HCT116 (cell line): Measurements from ENCODE around the gene ONECUT3. TPM values are rescaled to one million over a fixed set of nuclear protein-coding genes. Genes with fewer than 3 reads are reported as not detected.

ENCODE experiments used
- ATAC-seq: fragments of 200-7000 bp; cut with Tn5 transposase; 2 replicates; pipeline ENCODE4 v1.9.1; 2020; ENCODE audit warnings: mild to moderate bottlenecking, moderate library complexity
- BruUV-seq: library from RNA; stranded (reverse); fragments of 400-500 nt; replicated peaks from 2 replicates; lab custom pipeline; 2021; lab: Mats Ljungman, UMichigan
- CTCF ChIA-PET: fragments of 300-600 bp; sonication (Branson Sonifier 250); formaldehyde crosslinking; loops from one replicate; lab custom pipeline; 2021; ENCODE audit warnings: antibody characterized with exemption; lab: Charles Lee
- POLR2A ChIA-PET: fragments of 300-600, 350-600 bp; sonication (Branson Sonifier 250); formaldehyde crosslinking; loops from one replicate; lab custom pipeline; 2021; ENCODE audit warnings: antibody characterized with exemption; lab: Charles Lee
- RAD21 ChIA-PET, 2 experiments: fragments of 300-600 bp; sonication (Branson Sonifier 250); formaldehyde crosslinking; loops; one replicate each; lab custom pipeline; 2023; ENCODE audit warnings: low total read pairs in 2 of 2; ENCODE audit not compliant: uncharacterized antibody in 2 of 2, unreplicated experiment in 2 of 2, low non-redundant PET in 1 of 2; lab: Charles Lee
- DNase-seq: peaks from one replicate; pipeline ENCODE4 v3.0.0-alpha.2; 2010; ENCODE audit warnings: low read depth, low spot score
- H2AFZ ChIP-seq: fragments of 200-600 bp; shearing (Covaris generic), sonication (generic); 2 replicates; pipeline ENCODE4 v1.6.1; 2017; ENCODE audit warnings: low read depth, mixed run types, mixed read lengths, antibody characterized with exemption, low read length; ENCODE audit not compliant: poor library complexity, severe bottlenecking
- H3K27ac ChIP-seq: 2 replicates; pipeline ENCODE4 v1.5.1; 2012; ENCODE audit warnings: low read depth, low read length
- H3K27me3 ChIP-seq: fragments of 200-600 bp; sonication (generic); 2 replicates; pipeline ENCODE4 v1.6.1; 2016; ENCODE audit warnings: mixed run types, low read length, mixed read lengths; ENCODE audit not compliant: insufficient read depth
- H3K36me3 ChIP-seq, 2 experiments: fragments of 200-500 bp in 1 of 2; fragments of 200-600 bp in 1 of 2; sonication (Bioruptor generic) in 1 of 2; sonication (generic) in 1 of 2; 2 replicates each; pipeline versions ENCODE4 v1.5.1 to v1.6.1; 2014 to 2016; ENCODE audit warnings: low read length in 2 of 2, inconsistent platforms in 1 of 2, mixed read lengths in 1 of 2, mixed run types in 1 of 2; ENCODE audit not compliant: insufficient read depth in 2 of 2, control insufficient read depth in 1 of 2
- H3K4me1 ChIP-seq, 2 experiments: fragments of 200-600 bp in 1 of 2; sonication (generic) in 1 of 2; 2 replicates each; pipeline versions ENCODE4 v1.5.1 to v1.6.1; 2012 to 2017; ENCODE audit warnings: low read length in 2 of 2, inconsistent platforms in 1 of 2, mild to moderate bottlenecking in 1 of 2, mixed read lengths in 1 of 2, mixed run types in 1 of 2, moderate library complexity in 1 of 2; ENCODE audit not compliant: insufficient read depth in 2 of 2, control insufficient read depth in 1 of 2
- H3K4me2 ChIP-seq: fragments of 200-600 bp; sonication (generic); 2 replicates; pipeline ENCODE4 v1.6.1; 2017; ENCODE audit warnings: mixed run types, low read length, mixed read lengths
- H3K4me3 ChIP-seq, 2 experiments: fragments of 200-600 bp in 1 of 2; sonication (generic) in 1 of 2; replicated peaks in 1 of 2; 2 replicates each; pipeline ENCODE4 v1.5.1; 2011 to 2016; ENCODE audit warnings: low read length in 2 of 2, control low read depth in 1 of 2, low read depth in 1 of 2, mild to moderate bottlenecking in 1 of 2, mixed read lengths in 1 of 2, mixed run types in 1 of 2
- H3K79me2 ChIP-seq: fragments of 200-600 bp; sonication (generic); 2 replicates; pipeline ENCODE4 v1.6.1; 2017; ENCODE audit warnings: mild to moderate bottlenecking, mixed run types, low read length, moderate library complexity, mixed read lengths; ENCODE audit not compliant: insufficient read depth
- H3K9ac ChIP-seq: fragments of 200-600 bp; sonication (generic); 2 replicates; pipeline ENCODE4 v1.6.1; 2016; ENCODE audit warnings: low read length, mixed read lengths
- H3K9me2 ChIP-seq: fragments of 200-600 bp; sonication (generic), shearing (Covaris generic); 2 replicates; pipeline ENCODE4 v1.6.1; 2017; ENCODE audit warnings: mixed run types, mild to moderate bottlenecking, moderate library complexity; ENCODE audit not compliant: insufficient read depth
- H3K9me3 ChIP-seq, 2 experiments: fragments of 200-500 bp in 1 of 2; fragments of 200-600 bp in 1 of 2; sonication (Bioruptor generic) in 1 of 2; sonication (generic) in 1 of 2; 2 replicates each; pipeline ENCODE4 v1.6.1; 2014 to 2017; ENCODE audit warnings: low read length in 2 of 2, mixed read lengths in 2 of 2, inconsistent platforms in 1 of 2, low read depth in 1 of 2, mild to moderate bottlenecking in 1 of 2, mixed run types in 1 of 2, moderate library complexity in 1 of 2; ENCODE audit not compliant: control insufficient read depth in 1 of 2, insufficient read depth in 1 of 2
- H4K20me1 ChIP-seq: fragments of 200-600 bp; sonication (generic), shearing (Covaris generic); 2 replicates; pipeline ENCODE4 v1.6.1; 2017; ENCODE audit warnings: mixed run types, mild to moderate bottlenecking, moderate library complexity; ENCODE audit not compliant: insufficient read depth
- CBX3 ChIP-seq: IDR thresholded peaks from 2 replicates; pipeline ENCODE4 v1.6.1; 2012; ENCODE audit warnings: low read depth
- CEBPB ChIP-seq: IDR thresholded peaks from 2 replicates; pipeline ENCODE4 v1.6.1; 2012; ENCODE audit warnings: low read depth
- CTCF ChIP-seq, 3 experiments: fragments of 200-600 bp in 1 of 3; sonication (generic) in 1 of 3; IDR thresholded peaks in 2 of 3; conservative IDR thresholded peaks in 1 of 3; 2 replicates each; pipeline ENCODE4 v1.5.1; 2012 to 2017; ENCODE audit warnings: low read depth in 2 of 3, low read length in 2 of 3, antibody characterized with exemption in 1 of 3, borderline replicate concordance in 1 of 3, control low read depth in 1 of 3, mild to moderate bottlenecking in 1 of 3, mixed read lengths in 1 of 3, mixed run types in 1 of 3, moderate library complexity in 1 of 3; ENCODE audit not compliant: insufficient read depth in 1 of 3
- EGR1 ChIP-seq: IDR thresholded peaks from 2 replicates; pipeline ENCODE4 v1.6.1; 2012; ENCODE audit warnings: low read depth
- ELF1 ChIP-seq: IDR thresholded peaks from 2 replicates; pipeline ENCODE4 v1.6.1; 2012; ENCODE audit warnings: low read depth, borderline replicate concordance
- EZH2phosphoT487 ChIP-seq: fragments of 200-600 bp; IDR thresholded peaks from 2 replicates; pipeline ENCODE4 v1.6.1; 2018; ENCODE audit warnings: antibody characterized with exemption, borderline replicate concordance
- FOSL1 ChIP-seq: IDR thresholded peaks from 2 replicates; pipeline ENCODE4 v1.6.1; 2012; ENCODE audit warnings: low read depth
- JUND ChIP-seq: IDR thresholded peaks from 2 replicates; pipeline ENCODE4 v1.6.1; 2012
- MAX ChIP-seq: IDR thresholded peaks from 2 replicates; pipeline ENCODE4 v1.6.1; 2012
- POLR2A ChIP-seq: IDR thresholded peaks from 2 replicates; pipeline ENCODE4 v1.7.0; 2011; ENCODE audit warnings: borderline replicate concordance; ENCODE audit not compliant: insufficient read depth, insufficient read length; ENCODE audit errors: extremely low read depth
- POLR2AphosphoS5 ChIP-seq: IDR thresholded peaks from 2 replicates; pipeline ENCODE4 v1.6.1; 2011; ENCODE audit warnings: mild to moderate bottlenecking, low read depth, low read length, moderate library complexity
- RAD21 ChIP-seq: IDR thresholded peaks from 2 replicates; pipeline ENCODE4 v1.6.1; 2012; ENCODE audit warnings: low read depth, mild to moderate bottlenecking
- REST ChIP-seq: IDR thresholded peaks from 2 replicates; pipeline ENCODE4 v1.6.1; 2012; ENCODE audit warnings: low read depth
- SIN3A ChIP-seq: IDR thresholded peaks from 2 replicates; pipeline ENCODE4 v1.6.1; 2012; ENCODE audit warnings: low read depth
- SP1 ChIP-seq: IDR thresholded peaks from 2 replicates; pipeline ENCODE4 v1.6.1; 2012; ENCODE audit warnings: low read depth
- SRF ChIP-seq: IDR thresholded peaks from 2 replicates; pipeline ENCODE4 v1.6.1; 2012; ENCODE audit warnings: low read depth
- YY1 ChIP-seq: IDR thresholded peaks from 2 replicates; pipeline ENCODE4 v1.6.1; 2011; ENCODE audit warnings: low read length, low read depth, moderate library complexity, mild to moderate bottlenecking; ENCODE audit not compliant: insufficient replicate concordance; ENCODE audit errors: extremely low read depth
- ZBTB33 ChIP-seq: IDR thresholded peaks from 2 replicates; pipeline ENCODE4 v1.6.1; 2011; ENCODE audit warnings: mild to moderate bottlenecking, low read length, moderate library complexity; ENCODE audit not compliant: insufficient replicate concordance; ENCODE audit errors: extremely low read depth
- ZFX ChIP-seq: fragments of 450-650 bp; IDR thresholded peaks from 2 replicates; pipeline ENCODE4 v1.6.1; 2017
- ZNF274 ChIP-seq: fragments of 200-500 bp; sonication (Bioruptor generic); IDR thresholded peaks from 2 replicates; pipeline ENCODE4 v1.6.1; 2014; ENCODE audit warnings: mild to moderate bottlenecking, low read depth, low read length, inconsistent platforms
- intact Hi-C: fragments of 100-400 bp; cut with micrococcal nuclease; formaldehyde crosslinking; loops from 2 replicates; pipeline ENCODE4 v1.10.0; 2022
- total RNA-seq: library from RNA; stranded (reverse); gene quantifications from one replicate; pipeline ENCODE4 v1.2.1, GENCODE V29; 2021; ENCODE audit not compliant: unreplicated experiment

Gene ONECUT3
- total RNA-seq, 1 experiment from 2014 or later: 22.1 TPM

GRCh38 chr19:1817553-1818179 lies 64.4 kb downstream of the ONECUT3 start:
- H3K4me2 ChIP-seq: no peak overlapping the region
- no peaks in the 10 kb centered on the region for H3K9me3 ChIP-seq
- no peak overlapping the region for H3K9ac ChIP-seq
- BruUV-seq: no TSS peak
- no peak overlapping the region for H3K4me3 ChIP-seq
- DNase-seq: no peak
- peaks cover 12 to 22% of the 10 kb centered on the region in 2 experiments for H3K36me3 ChIP-seq
- H4K20me1 ChIP-seq: no peaks in the 10 kb centered on the region
- no peak overlapping the region for H2AFZ ChIP-seq
- intact Hi-C loops: loop anchor here (10.0 kb wide), 1 partner anchor 213 kb away; the partner anchor contains the start of gene UQCR11
- no peak for ATAC-seq
- H3K27ac ChIP-seq: no peak overlapping the region
- TF ChIP-seq FOSL1 (no peak), ZFX (no peak), EZH2phosphoT487 (no peak), CEBPB (no peak), MAX (no peak), YY1 (no peak), CTCF (IDR thresholded peaks at IDR 0.05 in 2 of 3, conservative IDR thresholded peaks at IDR 0.05 in 1 of 3; ENCODE audit: borderline replicate concordance in 1 of 3, insufficient read depth in 1 of 3, low read depth in 2 of 3, low read length in 2 of 3) (no peak), POLR2AphosphoS5 (no peak), SRF (no peak), JUND (no peak), RAD21 (no peak), EGR1 (no peak), SP1 (no peak), ZNF274 (no peak), ZBTB33 (no peak), POLR2A (no peak), ELF1 (no peak), REST (no peak), CBX3 (no peak), SIN3A (no peak)
- no peaks in the 10 kb centered on the region for H3K79me2 ChIP-seq
- RAD21 ChIA-PET: no interaction called here
- no peaks in the 10 kb centered on the region for H3K27me3 ChIP-seq
- peaks cover 9 to 13% of the 10 kb centered on the region in 2 experiments for H3K4me1 ChIP-seq
- POLR2A ChIA-PET: no interaction called here
- CTCF ChIA-PET: no interaction called here
- no peaks in the 10 kb centered on the region for H3K9me2 ChIP-seq
